GM18526 (cell line): Measurements from ENCODE around the gene CALHM1.

Source experiments
- POLR2A ChIP-seq: IDR thresholded peaks from 3 replicates; pipeline ENCODE4 v1.6.1; 2011; ENCODE audit not compliant: insufficient read length; ENCODE audit errors: extremely low read depth

CALHM1 gene

DNA sequence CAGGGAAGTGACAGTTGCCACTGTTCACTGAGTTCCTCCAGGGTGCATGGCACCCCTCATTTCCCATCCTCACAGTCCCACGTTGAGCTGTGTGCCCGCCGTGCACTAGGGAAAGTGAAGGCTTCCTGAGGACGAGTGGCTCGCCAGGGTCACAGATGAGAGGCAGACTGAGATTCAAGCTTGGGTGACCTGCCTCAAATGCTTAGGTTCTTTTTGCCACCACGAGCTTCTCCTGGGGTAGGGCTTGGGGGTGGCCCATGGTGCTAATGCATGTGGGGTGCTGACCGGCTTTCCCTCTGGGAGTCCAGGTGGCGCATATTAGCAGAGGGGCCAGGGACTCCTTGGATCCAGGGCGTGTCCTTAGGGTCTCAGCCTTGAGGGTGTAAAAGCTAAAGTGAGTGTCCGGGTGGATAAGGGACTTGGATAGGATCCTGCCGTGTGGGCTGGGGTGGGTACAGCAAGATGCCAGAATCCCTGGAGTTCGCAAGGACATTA is 8.5 kb downstream of the CALHM1 start:
- no peak for TF ChIP-seq POLR2A

DNA sequence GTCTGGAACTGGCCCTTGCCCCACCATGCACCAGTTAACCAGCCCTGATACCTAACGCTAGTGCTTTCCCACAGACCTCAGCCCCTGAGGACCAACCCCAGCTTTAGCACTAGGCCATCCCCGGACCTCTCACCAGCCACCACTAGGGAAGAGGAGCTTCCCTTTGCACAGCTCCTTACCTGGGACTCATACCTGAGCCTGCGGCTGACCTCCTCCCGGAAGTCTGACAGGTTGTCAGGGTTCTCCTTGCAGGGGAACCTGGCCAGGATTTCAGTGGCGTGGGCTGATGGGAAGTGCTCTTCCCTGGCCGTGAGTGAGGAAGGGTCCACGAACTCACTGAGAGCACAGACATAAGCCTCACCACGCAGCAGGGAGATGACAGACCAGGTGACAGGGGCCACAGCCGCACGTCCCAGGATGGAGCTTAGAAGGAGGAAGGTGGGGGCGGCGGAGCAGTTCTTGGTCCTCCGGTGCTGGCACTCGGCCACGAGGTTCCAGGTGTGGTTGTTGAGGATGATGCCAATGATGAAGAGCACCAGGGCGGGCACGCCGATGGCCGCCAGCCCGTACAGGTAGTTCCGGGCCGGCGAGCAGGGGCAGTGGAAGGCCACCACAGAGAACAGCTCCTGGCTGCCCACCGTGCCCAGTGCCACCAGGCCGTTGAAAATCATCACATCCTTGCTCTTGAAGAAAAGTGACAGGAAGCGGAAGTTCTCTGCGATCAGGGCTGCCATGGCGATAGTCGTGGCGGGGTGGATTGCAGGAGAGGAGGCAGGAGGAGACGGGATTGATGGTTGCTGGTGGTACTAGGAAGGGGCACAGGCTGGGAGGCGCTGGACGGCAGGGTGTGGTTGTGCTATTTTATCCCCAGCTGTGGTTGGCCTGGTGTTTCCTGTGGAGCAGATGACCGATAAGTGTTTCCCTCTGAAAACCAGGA is 9.2 kb downstream of the CALHM1 start:
- TF ChIP-seq POLR2A: no peak

DNA sequence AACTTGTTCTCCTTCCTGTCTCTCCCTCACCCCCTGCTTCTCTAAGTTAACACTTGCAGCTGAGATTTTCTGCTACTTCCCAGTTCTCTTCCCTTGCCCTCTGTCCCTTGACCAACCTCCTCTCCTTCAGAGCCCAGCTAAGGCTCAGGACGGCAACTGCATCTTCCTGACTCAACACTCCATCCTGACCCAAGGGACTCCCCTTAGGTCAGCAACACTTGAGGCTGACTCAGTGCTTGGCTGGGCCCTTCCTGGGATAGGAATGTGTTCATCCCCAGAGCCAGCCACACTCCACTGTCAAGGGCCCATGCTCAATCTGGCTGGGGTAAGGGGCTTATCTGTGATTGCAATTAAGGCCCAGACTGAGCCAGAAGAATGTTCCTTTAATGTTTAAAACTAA is 10.0 kb downstream of the CALHM1 start:
- TF ChIP-seq POLR2A: no peak

DNA sequence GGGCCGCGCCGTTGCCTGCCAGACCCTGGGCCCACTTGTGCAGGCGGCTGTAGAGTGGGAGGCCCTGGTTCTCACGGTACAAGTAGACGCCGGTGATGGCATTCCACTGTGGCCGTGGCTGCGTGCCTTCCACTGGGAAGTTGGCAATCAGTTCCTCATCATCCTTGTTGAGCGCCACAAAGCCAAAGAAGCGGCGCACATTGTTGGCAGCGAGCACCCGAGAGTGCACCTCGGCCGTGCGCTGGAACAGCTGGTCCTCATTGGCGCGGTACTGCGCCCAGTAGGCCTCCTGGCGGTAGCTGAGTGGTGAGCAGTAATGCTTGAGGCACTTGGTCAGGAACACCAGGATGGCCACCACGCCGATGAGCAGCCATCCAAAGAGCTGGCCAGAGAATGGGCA is 11.5 kb downstream of the CALHM1 start:
- no peak for TF ChIP-seq POLR2A

DNA sequence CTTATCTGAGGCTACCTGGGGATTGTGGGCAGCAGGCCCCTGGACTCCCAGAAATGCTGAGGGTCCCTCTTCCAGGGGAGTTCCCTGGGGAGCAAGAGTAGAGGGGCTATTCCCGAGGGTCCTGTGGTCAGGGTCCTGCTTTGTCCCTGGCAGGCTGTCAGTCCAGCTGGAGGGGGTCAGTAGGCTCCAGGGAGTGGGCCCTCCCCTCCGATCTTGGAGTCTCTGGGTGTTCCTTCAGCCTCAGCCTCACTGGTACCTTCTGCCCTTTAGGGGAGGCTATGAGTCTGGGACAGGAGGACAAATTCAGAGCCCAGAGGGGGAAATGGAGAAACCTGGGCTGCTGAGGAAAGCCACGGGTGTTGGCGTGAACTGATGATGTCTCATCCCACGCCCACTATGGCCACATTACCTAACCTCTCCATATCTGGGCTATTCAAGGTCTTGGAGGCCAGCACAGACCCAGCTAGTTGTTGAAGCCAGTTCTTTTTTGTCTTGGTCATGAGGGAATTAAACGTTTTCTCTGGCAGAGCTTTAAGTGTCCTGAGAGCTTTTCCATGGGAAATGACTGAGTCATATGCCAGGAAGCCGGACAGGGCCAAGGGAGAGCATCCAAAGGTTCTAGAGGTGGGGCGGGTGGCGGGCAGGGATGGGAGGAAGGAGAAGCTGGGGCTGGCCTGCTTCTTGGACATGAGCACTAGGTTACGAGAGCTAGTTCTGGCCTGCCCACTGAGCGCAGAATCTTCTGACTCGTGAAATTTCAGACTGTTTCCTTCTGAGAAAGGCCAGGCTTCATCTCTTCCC is 12.7 kb downstream of the CALHM1 start:
- TF ChIP-seq POLR2A: no peak

DNA sequence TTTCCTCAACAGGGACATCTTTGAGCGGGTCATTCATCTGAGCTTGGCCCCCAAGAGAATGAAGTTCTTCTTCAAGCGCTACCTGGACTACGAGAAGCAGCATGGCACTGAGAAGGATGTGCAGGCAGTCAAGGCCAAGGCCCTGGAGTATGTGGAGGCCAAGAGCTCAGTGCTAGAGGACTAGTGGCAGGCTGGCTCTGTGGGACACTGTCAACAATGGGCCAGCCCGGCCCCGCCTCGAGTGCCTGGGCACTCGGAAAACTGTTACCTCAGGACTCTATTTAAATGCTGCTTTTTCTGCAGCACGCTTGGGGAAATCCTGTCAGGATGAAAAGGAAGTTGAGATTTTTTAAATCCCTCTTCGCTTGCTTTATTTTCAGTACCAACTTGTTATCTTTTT is 13.3 kb downstream of the CALHM1 start:
- TF ChIP-seq POLR2A: no peak

DNA sequence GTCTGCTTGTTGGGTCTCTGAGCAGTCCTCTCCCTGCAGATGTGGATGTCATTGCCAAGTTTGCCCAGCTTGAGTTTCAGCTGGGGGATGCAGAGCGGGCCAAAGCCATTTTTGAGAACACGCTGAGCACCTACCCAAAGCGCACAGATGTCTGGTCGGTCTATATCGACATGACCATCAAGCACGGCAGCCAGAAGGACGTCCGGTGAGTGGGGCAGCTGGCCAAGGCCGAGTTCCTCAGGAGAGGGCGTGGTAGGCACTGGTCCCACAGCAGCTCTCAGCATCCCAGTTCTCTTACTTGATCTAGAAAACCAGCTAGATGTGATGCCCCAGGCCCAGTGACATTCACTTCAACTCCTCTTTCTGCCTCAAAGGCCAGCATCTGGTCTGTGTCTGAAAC is 14.2 kb downstream of the CALHM1 start:
- TF ChIP-seq POLR2A: no peak

DNA sequence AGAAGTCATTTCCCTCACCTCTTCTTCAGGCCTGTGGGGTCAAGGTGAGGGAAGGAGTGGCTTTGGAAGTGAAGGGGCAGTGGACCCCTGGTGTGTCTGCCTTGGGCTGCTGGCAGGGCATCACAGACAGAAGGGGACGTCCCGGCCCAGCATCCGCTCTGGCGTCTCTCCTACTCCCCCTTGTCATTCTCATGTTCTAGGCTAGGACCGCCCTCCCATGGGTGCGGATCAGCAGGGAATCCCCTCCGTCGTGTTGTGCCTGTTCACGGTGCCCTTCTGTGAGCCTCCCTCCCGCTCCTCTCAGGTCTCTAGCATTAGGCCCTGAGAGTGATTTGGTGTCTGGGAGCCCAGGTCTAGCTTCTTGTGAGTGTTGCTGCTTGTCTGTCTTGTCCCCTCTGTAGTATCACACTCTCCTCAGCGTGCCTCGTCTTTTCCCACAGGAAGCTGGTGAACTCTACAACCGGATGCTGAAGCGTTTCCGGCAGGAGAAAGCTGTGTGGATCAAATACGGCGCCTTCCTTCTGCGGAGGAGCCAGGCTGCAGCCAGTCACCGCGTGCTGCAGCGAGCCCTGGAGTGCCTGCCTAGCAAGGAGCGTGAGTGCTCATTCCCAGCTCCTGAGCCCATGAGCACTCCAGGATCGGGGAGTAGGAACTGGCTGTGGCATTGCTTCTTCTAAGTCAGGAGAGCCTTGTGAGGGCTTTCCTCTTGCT is 15.1 kb downstream of the CALHM1 start:
- TF ChIP-seq POLR2A: no peak

DNA sequence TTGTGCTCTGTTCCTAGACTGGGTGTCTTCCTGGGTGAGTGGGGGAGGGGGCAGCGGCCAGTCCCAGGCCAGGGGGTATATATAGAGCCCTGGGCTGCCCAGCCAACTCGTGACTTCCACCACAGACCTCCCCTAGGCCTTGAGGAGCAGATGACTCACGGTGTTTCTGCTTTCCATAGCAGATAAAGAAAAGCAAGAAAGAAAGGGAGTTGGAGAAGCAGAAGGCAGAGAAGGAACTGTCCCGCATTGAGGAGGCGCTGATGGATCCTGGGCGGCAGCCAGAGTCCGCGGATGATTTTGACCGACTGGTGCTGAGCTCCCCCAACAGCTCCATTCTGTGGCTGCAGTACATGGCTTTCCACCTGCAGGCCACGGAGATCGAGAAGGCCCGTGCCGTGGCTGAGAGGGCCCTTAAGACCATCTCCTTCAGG is 16.7 kb downstream of the CALHM1 start:
- no peak for TF ChIP-seq POLR2A

DNA sequence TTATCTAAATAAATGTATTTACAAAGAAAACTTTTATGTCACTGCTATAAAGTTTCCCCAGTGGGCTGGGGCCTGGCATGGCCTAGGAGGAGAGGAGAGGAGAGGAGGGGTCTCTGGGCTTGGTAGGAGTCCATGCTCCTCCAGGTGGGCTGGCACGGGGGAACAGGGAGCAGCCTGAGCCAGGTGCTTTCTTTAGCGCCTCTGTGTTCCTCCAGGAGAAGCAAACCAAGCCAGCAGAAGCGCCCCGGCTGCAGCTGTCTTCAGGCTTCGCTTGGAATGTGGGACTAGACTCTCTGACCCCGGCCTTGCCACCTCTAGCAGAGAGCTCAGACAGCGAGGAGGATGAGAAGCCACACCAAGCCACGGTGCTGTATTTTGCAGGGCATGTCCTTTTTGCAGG is 17.1 kb downstream of the CALHM1 start:
- no peak for TF ChIP-seq POLR2A

DNA sequence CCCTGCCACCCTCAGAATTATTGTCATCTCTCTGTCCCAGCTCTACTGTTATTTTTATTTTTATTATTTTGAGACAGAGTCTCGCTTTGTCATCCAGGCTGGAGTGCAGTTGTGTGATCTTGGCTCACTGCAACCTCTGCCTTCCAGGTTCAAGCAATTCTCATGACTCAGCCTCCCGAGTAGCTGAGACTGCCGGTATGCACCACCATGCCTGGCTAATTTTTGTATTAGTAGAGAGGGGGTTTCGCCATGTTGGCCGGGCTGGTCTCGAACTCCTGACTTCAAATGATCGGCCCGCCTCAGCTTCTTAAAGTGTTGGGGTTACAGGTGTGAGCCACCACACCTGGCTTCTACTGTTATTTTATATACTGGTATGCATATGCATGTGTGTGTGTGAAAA is 17.5 kb downstream of the CALHM1 start:
- TF ChIP-seq POLR2A: no peak

DNA sequence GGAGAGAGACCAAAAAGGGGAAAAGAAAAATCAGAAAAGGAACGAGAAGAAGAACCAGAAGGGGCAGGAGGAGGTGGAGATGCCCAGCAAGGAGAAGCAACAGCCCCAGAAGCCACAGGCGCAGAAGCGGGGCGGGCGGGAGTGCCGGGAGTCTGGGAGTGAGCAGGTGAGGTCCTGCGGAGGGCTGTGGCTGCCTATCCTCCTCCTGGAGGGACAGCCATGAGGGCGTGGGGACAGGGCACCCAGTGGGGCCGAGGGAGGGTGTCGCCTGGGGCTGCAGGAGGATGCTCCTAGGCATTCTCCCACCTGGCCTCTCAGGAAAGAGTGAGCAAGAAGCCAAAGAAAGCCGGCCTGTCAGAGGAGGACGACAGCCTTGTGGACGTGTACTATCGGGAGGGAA is 18.3 kb downstream of the CALHM1 start:
- TF ChIP-seq POLR2A: no peak

DNA sequence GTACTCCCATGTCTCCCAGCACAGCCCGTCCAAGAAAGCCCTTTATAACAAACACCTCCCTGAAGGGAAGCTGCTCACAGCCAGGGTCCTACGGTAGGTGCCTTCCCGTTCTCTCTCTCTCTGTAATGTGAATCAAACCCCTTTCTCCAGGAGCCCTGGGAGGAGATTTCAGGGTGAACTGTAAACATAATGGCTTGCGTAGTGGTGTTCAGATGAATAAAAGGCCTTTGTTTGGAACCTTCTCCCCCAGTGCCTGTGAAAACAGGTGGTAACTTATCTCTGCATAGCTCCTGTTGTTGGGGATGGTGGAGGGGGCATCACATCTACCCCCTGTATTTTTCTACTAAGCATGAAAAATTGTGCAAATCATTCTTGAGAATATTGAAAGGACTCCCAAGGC is 18.9 kb downstream of the CALHM1 start:
- TF ChIP-seq POLR2A: no peak

DNA sequence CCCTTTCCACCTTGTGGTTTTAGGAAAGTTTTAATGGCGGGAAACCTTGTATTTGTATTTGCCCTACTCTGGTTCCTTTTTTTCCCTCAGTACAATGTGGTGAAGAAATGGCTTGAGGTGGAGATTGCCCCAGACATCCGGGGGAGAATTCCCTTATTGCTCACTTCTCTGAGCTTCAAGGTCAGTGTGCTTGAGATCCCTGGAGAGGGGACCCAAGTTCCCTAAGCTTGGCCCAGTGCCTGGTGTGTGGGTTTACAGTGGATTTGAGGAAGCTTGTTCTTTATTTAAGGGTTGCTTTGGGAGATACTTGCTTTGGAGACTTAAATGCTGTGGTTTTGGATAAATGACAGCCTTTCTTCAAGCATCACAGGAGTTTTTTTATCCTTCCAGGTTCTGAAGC is 24.8 kb downstream of the CALHM1 start:
- TF ChIP-seq POLR2A: no peak

DNA sequence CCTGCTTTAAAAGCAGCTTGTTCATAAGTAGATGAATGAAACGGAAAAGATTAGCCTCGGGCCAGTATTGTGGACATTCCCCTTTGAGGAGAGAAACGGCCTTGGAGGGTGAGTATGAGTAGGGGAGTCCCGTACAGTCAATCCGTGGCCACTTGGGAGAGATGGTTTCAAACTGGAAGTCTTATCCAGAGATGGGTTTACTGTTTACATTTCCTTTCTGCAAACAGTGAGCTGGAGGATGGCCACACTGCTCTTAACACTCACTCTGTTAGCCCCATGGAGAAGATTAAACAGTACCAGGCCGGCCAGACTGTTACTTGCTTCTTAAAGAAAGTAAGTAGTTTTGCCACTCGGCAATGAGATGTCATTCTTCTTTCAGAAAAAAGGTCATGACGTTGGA is 26.8 kb downstream of the CALHM1 start:
- no peak for TF ChIP-seq POLR2A
